Kasumi-1 (cell line): ENCODE results near the gene ANK2.

Experiments
- DNase-seq, 2 experiments: peaks; one replicate each; lab custom pipeline; 2025; lab: John Stamatoyannopoulos, UW

Gene ANK2

DNA sequence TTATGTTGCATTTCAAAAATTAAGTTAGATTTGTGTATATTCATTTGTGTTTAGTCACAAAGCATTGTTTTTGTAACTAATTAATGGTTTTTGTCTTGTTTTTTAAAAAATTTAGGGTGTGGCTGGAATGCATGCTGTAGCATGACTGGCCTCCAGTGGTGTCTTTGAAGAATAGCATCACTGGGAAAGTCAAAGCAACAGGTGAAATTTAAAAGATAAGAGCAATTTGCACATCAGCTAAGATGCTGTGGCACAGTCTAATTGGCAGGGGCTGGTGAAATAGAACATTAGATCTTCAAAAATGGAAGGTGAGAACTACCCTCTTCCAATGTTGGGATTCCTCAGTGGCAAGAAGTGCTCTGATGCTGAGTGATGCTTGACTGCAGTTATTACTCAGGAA, 45.3 kb downstream of the ANK2 start:
- peak; percentile 20 to 67 for DNase-seq

DNA sequence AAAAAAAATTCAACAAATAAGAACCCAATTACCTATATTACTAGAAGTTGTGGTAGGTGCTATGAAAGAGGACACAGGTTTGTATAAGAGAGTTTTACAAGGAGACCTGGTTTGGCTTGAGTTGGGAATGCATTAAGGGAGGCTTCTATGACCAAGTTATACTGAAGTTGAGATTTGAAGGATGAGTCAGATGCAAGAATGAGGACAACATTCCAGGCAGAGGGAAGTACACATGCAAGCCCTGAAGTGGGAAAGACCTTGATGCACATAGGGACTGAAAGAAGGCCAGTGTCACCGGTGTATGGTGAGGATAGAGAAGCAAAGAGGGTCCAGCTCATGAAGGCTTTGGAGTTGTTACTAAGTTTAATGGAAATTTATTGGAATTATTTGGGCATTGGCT, 52.2 kb downstream of the ANK2 start:
- no peak for DNase-seq

DNA sequence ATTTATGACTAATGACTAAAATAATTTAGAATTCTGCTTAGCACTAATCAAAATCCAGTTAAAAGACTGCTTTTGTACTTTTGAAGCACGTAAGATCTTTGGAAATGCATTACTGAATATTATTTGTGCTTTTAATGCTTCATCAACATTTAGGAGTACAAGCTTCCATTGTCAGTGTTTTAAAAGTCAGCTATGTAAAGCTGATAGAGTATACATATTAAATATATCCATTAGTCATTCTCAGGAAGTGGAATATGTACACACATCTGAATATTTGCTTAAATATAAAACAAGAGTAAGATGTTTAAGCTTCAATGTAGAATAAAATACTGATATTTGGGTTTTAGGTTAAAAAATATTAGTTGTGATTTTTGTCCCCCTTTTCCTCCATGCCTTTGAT, 54.1 kb downstream of the ANK2 start:
- no peak for DNase-seq

DNA sequence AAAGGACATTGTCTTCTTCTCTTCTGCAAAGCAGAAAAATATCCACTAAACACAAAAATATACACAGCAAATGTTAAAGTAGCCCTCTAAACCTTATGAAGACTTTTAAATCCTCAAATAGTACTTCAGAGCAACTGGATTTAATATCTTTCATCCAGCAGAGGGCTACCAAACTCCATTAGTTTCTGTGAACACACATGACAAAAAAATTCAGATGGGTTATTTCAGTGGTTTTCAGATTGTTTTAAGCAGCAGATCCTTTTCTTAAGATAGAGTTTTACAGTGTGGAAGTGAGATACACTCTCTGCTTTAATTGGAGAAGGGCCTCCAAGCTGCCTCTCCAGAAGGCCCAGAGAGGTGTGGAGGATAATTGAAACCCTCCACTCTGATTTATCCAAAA, 56.7 kb downstream of the ANK2 start:
- DNase-seq = peak; percentile 46 to 63

DNA sequence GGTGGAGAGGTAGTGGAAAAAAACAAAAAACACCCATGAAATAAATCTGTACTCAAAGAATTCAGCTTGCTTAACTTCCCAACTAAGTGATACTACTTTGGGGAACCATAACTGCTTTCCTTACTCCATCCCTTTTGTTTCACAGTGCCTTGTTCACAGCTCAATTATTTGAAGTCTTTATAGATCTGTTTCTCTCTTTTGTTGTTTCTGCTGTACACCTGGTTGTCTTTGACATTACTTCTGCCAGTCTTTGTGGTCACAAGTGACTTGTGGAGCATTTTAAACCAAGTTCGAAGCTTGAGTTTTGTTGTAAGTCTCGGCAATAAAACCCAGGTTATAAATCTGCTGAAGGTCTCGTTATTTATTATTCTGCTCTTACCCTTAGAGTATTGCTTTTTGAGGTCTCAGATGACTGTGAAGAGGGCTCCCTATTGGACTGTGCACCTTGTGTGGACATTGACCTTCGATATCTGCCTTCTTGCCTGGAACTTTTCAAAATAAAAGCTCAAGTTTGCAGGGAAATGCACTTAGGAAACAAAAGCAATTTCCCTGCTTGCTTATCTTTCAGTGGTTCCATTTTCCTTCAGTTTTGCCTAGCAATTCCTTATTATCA, 59.8 kb downstream of the ANK2 start:
- no peak for DNase-seq

DNA sequence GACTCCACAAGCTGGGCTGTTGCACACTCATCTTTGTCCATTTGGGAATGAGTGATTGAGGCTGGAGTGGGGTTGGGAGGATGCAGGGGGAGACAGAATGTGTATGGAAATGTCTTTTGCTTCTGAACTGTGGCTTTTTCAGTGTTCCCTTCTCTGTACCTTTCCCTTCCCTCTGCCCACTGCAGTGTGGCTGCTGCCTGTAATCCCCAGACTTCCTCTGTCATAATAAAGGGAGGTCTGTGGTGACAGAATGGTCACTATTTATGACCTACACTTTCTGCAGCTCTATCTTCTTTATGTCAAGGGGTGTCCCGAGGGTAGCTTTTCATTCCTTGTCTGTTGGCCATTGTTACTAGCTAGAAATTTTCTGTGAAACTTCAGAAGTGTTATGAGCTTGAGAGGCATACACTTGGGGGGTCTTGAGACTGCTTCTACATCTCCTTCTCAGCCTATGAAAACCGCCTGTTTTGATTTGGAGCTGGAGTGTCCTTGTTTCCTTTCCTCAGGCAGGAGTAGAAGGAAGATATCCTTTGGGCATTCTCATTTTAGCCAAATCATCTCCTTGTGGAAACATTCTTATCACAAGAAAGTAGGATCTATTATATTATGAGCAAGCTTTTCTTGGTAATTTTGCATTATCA, 63.0 kb downstream of the ANK2 start:
- no peak for DNase-seq

DNA sequence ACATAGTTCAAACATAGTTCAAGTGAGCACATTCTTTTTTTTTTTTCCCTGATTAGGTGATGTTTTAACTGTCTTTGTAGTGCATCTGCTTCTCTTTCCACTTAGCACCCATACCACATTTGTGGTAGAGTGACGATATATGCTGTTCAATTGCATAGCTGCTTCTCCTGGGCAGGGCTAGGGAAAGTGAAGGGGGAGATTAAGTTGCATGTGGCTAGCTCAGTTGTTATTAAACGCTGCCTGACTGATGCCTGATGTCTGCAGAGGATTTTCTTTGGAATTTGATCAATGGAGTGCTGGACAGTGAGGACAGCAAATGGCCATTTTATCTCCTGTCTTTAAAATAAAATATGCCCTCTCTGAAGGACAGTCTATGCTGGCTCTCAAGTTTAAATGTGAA, 63.7 kb downstream of the ANK2 start:
- DNase-seq = no peak

DNA sequence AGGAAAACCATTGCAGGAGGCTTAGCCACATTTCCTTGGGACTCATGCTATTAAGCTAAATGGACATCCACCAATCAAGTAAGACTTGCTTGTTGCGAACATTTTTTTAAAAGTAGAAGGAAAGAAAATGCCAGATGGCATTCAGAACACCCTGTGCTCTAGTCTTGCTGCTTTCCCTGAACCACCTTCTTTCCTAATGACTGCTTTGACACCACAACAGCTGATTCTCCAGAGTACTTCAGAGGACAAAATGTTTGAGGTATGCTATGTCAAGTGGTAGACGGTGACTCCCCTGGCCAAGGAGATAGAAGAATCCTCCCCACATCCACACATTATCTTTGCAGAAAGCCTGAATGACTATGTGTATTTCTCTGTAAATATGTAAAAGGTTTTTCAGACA, 65.4 kb downstream of the ANK2 start:
- DNase-seq = no peak

DNA sequence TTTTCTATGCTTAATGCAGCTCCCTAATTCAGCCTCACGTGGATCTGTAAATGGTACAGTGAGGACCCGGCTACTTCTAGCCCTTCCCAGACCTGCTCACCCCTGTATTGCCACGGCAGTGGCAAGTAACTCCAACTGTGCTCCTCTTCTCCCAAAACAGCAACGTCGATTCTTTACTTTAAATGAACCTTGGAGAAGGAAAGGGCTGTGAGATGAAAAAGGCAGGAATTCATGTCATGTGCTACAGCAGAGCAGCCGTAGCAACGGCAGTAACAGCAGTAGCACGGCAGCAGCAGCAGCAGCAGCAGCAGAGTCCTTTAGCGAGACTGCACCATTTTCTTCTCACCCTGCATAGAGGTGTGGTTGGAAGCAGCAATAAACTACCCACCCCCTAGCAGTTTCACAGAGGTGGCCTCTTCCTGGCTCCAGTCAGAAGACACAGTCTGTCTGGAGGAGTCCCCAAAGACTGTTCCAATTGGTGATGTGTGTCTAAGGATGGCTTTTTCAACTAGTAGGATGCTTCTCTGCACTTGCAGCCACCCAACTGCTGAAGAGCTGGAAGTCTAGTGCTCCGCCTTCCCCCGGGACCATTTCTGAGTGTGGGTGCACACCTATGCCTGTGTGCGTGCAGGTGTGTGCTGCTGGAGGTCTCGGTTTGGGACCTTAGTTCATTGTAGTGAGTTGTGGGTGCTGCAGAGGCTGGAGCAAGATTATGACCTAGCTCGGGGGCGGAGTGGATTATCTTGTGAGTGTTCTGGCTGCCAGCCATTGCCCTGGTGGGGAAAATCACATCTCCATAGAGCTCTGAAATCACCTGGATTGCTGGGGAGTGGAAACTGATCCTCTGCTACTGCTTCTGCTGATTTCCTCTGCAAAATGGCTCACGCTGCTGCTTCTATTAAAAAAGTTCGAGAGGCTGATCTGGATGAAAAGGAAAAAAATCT, 67.2 kb downstream of the ANK2 start:
- DNase-seq = no peak

DNA sequence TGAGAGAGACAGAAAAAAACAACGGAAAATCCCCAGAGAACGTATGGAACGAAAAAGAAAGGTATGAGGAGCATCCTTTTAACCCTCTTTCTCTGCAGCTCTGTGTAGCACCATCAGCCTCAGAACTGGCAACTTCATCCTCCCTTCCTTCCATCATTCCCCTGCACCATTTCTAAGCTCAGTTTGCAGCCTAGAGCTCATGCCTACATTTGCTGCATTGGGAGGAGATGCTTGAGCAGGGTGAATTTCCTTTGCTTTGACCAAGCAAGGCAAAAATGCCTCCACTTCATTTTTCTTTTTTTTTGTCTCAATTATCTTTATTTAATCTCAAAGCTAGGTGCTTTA, 67.9 kb downstream of the ANK2 start:
- DNase-seq = no peak

DNA sequence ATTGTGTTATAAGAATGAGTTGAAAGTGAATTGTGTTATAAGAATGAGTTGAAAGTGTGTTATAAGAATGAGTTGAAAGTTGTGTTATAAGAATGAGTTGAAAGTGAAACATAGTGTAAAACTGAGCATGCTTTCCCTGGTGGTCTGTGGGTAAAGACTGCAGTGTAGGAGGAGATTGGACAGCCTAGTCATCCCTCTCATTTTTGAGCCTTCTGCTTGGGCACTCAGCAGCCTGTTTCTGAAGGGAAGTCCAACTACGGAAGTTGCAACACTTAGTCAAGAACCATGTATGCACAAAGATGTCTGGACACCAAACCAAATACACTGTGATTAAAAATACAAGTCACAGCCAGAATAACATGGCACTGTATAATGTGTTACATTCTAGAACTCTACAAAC, 72.6 kb downstream of the ANK2 start:
- DNase-seq = no peak

DNA sequence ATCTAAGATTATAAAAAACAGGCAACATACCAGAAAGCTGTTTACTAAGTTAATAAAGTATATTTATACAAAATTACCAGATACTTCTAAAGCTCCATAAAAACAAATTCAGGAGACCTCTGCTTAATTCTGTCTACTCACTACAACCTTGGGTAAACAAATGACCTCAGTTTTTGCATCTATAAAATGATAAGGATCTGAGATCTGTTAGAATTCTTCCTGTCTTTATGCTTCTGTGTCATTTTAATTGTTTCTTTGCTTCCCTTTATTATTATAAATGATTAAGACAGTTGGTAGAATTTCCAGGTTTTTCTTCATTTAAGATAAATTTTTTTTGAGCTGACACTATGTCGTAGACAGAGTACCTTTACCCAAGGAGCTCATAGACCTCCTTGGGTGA, 76.0 kb downstream of the ANK2 start:
- DNase-seq = no peak

DNA sequence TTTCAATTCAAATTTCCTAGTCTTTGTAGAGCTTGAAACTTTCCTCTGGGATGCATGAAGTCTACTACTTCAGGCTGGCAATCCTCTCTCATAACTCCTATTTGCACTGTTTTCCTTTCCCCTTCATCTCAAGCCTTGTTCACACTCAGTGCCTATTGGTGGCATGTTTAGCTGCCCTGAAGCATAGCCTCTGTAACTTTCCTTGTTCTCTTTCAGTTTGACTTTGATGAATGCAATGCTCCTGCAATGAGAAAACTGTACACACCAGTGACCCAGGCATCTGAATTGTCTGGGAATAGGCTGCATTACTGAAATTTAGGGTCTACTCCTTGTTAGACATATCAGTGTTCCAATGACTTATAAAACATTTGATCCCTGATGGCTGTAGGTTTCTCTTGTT, 81.7 kb downstream of the ANK2 start:
- DNase-seq = no peak

DNA sequence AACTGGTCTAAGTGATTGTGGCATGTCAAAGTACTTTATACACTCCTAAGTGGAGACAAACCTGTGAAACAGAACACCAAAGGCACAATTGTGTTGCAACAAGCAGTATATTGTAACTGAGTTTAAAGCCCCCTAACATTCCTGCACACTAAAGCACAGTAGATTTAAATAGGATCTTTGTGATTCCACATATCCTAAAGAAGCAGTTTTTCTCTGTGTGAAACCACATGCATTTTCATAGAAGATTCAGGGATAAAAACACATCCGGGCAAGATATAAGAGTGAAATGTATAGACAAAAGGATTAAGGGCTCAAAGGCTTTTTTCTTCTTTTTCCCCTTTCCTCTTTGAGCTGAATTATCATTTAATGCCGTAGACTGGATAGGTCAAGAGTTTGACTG, 82.2 kb downstream of the ANK2 start:
- no peak for DNase-seq

DNA sequence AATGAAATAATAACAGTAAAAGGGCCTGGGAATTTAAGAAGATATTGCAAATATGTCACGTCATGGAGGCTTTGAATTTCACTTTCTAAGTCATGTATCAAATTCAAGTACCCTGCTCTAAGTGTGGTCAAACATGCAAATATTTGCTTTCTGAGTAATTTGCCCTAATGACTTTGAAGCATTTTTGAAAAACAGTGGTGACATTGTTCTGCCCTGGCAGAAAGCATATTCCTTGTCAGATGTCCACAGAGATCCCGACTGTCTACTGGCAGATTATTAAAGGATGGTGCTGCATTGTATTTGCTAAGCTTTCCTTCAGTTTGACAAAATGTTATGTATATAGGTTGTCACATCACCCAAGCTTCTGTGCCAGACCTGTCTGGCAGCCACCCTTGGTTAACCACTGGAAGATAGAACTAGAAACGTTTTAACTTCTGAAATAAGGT, 92.5 kb downstream of the ANK2 start:
- no peak for DNase-seq

DNA sequence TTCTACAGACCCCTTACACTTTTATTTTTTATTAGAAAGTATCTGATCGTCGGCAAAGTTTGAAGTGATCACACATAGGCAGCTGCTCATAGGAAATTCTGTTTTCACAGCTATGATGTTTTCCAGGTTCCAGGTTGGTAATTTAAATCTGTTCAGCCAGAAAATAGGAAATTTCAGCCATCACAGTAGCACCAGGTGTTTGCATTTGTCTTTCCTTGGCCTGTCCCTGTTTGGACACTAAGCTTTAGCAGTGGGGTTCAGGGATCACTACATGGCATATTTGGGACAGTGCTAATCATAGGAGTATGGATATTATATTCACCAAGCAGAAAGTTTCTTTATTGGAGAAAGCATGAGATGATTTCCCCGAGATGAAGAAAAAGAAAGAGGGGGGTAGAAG, 92.9 kb downstream of the ANK2 start:
- DNase-seq = no peak

DNA sequence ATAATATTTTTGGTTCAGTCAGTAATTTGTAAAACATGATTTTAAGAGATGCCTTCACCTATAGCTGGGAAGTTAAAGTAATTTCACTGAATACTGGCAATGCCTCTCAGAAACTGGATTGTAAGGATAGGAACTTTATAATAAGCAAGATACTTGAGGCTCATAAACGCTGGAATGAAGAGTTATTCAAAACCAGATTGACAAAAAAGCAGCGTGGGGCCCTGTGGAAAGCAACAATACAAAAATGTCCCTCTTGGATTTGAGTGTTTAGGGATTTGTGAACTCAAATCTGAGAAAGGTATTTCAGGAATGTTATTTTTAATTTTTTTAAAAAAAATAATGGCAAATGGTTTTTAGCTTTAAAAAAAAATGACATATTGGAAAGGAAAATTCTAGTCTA, 94.6 kb downstream of the ANK2 start:
- DNase-seq = no peak

DNA sequence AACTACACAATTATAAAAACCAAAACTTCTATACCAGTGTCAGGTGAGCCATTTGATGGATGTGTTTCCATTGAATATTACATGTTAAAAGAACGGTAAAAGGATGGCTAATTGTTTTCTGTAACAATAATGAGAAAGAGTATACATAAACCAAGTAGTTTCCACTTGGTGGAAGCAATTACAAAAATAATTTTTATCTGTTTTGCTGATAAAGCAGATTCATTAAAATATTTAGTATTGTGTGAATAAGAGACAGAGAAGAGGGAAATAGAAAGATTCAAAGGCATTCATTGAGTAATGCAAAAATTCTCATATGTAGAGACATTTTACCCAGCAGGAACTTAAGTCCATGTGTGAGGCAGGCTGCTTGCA, 95.7 kb downstream of the ANK2 start:
- no peak for DNase-seq

DNA sequence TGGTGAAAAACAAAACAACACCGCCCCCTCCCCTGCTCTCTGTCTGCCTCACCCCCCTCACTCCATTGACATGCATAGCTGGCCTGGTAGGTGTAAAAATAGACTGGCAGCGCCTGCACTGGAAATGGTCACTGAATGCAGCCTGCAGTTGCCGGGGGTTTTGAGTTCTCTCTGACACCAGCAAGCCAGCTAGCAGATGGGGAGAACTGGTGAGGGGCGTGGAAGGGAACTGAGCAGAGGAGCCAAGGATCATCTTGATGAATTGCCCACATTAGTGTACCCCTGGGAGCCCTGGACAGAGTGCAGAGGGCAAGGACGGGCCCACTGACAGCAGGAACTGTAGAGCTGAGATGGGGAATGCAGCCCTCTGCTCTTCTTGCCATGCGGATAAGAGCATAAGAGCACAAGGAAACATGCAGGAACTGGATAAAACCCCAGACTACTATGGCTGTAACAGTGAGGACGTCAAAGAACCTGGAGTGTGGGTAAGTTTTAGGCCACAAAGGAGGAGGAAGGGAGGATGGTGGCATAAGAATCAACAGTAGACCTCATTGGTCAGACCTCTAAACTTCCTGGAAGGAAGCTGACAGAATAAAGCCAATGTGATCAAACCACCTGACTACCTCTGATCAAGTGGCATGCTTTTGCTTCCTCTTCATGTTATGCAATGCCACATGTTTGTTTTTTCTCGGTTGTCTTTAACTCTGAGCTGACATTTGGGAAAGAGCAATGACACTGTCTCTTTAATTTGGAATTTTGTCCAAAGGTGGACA, 96.3 kb downstream of the ANK2 start:
- DNase-seq = no peak

DNA sequence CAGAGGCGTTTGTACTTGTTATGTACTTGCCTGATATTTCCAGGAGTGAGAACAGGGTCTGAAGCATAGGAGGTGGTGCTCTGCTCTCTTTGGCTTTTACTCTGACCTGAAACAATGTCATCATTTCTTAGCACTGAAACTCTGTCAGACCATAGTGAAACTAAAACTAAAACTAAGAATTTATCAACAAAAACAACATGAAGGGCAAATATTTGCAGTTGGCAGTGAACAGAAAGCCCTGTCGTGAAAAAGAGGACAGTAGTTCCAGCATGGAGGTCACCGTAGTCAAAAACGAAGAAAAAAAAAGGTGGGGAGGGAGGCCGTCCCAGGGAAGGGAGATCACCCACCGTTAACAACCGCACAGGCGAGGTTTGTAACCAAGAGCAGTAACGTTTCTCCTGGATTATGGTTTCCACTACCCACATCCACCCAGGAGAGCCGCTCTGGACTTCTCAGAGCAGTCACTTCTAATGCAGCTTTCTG, 97.5 kb downstream of the ANK2 start:
- DNase-seq = no peak

DNA sequence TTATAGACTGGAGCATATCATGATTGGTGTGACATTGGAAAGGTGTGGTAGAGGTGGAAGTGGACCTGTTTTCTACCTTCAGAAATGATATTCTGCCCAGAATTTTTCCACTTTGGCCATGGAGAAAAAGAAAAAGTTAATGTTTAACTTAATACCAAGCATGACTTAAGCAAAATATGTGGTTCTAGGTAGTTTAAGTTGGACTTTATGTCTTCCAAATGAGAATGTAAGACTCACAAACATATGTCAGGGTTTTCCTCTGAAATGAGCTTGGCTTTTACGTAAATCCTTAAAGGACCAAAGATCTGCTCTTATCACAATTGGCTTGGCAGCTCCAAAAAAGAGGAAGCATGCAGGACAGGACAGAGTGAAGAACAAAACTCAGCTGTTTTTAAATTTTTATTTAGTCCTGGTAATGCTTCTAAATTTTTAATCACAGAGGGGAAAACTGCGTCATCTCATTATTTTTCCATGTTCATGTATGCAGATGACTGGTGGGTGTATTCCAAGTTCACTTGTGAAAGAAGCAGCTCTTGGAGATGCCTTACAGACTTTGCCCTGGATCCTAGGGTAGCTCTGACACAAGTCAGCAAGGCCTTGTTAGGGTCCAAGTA, 98.2 kb downstream of the ANK2 start:
- DNase-seq = no peak

DNA sequence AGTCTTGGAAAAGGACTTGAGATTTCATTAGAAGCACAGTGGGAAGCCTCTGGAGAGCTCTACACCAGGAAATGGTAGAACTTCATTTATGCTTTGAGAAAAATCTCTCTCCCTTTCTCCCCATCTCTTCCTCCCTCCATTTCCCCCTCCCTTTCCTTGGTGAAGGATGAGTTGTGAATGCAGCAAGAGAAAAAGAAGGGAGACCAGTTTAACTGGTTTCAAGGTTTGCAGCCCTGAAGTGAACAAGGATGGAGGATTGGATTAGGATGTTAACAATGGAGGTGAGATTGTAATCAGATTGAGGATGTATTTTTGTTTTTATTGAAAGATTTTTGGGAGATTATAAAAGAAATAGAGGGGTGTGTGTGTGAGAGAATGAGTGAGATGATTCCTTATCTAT, 99.5 kb downstream of the ANK2 start:
- DNase-seq = no peak
